ENCODE results near the gene PARD6B. TPM values are rescaled to one million over a fixed set of nuclear protein-coding genes. Genes with fewer than 3 reads are reported as not detected.

PARD6B gene
- total and polyA plus RNA-seq, 2 of the 13 experiments (the other 11 are each of a cell fraction or from before 2014, with no cell fraction given): 6.9 to 22.2 TPM

GRCh38 chr20:50710492-50711063 lies 20.8 kb upstream of the PARD6B start (continued):
- TF ChIP-seq PRDM15 (CRISPR knock-in tag; IDR thresholded peaks at IDR 0.05) (no peak), ZNF562 (CRISPR knock-in tag; IDR thresholded peaks at IDR 0.05; ENCODE audit: borderline replicate concordance) (no peak), FOXM1 (CRISPR knock-in tag; IDR thresholded peaks at IDR 0.05) (no peak), ZBTB10 (CRISPR knock-in tag; IDR thresholded peaks at IDR 0.05; ENCODE audit: borderline replicate concordance) (no peak), SP1 (IDR thresholded peaks at IDR 0.05) (no peak), SP1 (CRISPR knock-in tag; IDR thresholded peaks at IDR 0.05) (no peak), GPBP1L1 (CRISPR knock-in tag; IDR thresholded peaks at IDR 0.05) (no peak), ONECUT2 (CRISPR knock-in tag; IDR thresholded peaks at IDR 0.05) (no peak), MTF2 (CRISPR knock-in tag; IDR thresholded peaks at IDR 0.05; ENCODE audit: borderline replicate concordance) (no peak), THAP7 (CRISPR knock-in tag; IDR thresholded peaks at IDR 0.05) (no peak), HOXA9 (CRISPR knock-in tag; IDR thresholded peaks at IDR 0.05; ENCODE audit: borderline replicate concordance) (no peak), ARNTL (CRISPR knock-in tag; IDR thresholded peaks at IDR 0.05) (no peak), TAF1 (CRISPR knock-in tag; IDR thresholded peaks at IDR 0.05) (no peak), ARID5B (CRISPR knock-in tag; IDR thresholded peaks at IDR 0.05) (peak; percentile 62; the same call in 1 of the 2 replicates), GMEB2 (CRISPR knock-in tag; IDR thresholded peaks at IDR 0.05; ENCODE audit: low read depth) (no peak)

Measured in HepG2 (cell line).